Panc1 (cell line): ENCODE results near the gene SCUBE3.

Source experiments
- CTCF ChIP-seq: fragments of 450-650 bp; IDR thresholded peaks from 2 replicates; pipeline ENCODE4 v1.5.1; 2017; ENCODE audit warnings: mild to moderate bottlenecking
- SIN3A ChIP-seq: IDR thresholded peaks from 2 replicates; pipeline ENCODE4 v1.6.1; 2012; ENCODE audit warnings: low read depth, mild to moderate bottlenecking, low read length, moderate library complexity, borderline replicate concordance; ENCODE audit not compliant: insufficient read depth

- TF ChIP-seq CTCF (no peak), SIN3A (no peak)
Observed at GRCh38 chr6:35218021-35218420, 4.3 kb downstream of the SCUBE3 start.
